HG03565 (cell line): Measurements from ENCODE around the gene DRAM1.
"Not testable (repeated sequence)": the region's sequence is repeated elsewhere in the genome, so short reads cannot be mapped to it uniquely, and the experiment has no call there.

Experiments used
- ATAC-seq: cut with Tn5 transposase; IDR thresholded peaks from one replicate; pipeline ENCODE4 v1.9.1; 2021; ENCODE audit warnings: mild to moderate bottlenecking, moderate library complexity; ENCODE audit not compliant: unreplicated experiment

Gene DRAM1, protein sequence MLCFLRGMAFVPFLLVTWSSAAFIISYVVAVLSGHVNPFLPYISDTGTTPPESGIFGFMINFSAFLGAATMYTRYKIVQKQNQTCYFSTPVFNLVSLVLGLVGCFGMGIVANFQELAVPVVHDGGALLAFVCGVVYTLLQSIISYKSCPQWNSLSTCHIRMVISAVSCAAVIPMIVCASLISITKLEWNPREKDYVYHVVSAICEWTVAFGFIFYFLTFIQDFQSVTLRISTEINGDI

DNA sequence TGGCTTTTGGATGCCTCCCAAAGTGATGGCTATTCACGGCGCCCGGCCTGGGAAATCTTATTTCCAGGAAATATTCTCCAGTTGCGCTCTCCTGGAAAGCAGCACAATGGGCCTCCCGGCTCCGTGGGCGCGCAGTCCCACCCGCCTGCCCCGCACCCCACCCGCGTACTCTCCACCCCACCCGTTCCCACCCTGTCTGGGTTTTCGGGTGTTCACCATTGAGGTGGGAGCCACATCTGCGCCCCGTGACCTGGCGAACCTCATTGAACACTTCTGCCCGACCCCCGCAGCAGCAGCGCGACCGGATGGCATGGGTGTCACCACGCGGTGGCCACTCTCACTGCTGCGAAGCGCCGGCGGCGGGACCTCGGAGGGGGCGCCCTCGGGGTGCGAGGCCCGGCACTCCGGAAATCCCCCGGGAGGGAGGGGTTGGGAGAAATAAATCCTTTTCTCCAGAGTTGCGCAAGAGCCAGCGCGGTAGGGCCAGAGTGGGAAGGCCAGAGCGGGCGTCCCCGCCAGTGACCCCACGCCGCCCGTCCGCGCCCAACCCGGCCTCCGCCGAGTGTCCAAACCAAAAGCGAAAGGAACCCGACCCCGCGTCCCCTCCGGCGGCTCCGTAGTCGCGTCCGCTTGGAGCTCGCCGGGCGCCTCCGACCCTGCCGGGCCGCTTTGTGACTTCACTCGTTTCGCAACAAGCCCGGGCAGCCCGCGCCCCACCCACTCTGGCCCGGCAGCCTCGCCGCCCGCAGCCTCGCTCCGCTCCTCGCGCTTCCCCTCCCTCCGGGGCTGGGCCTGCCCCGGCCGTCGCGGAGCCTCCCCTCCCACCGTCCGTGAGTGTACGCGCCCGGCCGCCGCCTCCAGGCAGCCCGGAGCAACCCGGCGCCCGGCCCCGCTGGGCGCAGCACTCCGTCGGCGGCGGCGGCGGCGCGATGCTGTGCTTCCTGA is at the start of gene DRAM1:
DRAM1 (plus strand) TSS at position 720 of the 945 bp plus-strand sequence; CDS start at position 930, 210 bp downstream.
- ATAC-seq: peak; percentile 81

DNA sequence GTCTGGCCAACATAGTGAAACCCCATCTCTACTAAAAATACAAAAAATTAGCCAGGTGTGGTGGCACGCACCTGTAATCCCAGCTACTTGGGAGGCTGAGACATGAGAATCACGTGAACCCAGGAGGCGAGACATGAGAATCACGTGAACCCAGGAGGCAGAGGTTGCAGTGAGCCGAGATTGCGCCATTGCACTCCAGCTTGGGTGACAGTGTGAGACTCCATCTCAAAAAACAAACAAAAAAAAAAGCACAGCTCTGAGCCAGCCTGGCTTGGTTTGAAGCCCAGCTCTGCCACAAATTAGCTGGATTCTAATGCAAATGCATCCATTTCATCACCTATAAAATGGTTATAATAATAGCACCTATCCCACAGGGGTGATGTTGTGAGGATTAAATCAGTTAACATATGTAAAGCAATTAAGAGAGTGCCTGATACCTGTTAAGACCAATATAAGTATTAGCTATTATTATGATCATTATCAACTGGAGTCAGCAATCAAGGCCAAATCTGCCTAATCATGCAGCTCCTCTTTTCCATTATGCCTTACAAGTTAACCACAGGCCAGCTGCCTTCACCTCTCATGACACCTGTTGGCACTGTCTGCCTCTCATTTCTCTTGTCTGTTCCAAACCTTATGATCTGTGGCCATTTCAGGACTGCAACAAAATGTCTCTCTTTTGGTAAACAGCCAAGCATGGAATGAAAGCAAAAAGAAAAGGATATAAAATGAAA is 48.8 kb upstream of the DRAM1 start:
- ATAC-seq: no peak

DNA sequence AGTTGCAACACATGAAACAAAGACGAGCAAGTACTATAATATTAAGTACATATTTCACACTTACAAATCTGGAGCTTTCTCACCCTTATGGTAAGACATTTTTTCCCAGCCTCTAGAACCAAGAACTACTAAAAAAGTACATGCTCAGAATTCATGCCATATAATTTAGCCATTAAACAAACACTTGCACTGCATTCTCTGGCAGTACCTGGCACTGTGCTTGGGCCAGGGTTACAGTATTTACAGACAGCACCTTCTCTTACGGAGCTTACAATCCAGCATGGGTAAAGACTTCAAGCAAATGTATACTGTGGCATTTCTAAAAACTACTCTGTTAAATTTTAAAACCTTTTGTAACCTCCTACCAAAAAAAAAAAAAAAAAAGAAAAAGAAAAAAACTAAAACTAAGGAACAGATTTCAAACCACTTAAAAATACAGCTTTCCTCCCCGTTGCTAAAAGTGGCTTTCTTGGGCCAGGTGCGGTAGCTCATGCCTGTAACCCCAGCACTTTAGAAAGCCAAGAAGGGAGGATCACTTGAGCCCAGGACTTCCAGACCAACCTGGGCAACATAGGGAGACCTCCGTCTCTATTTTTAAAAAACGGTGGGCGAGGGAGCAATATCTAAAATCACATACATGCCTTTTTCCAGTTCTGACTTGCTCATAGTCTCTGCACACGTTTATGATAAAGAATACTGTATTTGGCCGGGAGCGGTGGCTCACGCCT is 47.6 kb upstream of the DRAM1 start:
- no peak for ATAC-seq

DNA sequence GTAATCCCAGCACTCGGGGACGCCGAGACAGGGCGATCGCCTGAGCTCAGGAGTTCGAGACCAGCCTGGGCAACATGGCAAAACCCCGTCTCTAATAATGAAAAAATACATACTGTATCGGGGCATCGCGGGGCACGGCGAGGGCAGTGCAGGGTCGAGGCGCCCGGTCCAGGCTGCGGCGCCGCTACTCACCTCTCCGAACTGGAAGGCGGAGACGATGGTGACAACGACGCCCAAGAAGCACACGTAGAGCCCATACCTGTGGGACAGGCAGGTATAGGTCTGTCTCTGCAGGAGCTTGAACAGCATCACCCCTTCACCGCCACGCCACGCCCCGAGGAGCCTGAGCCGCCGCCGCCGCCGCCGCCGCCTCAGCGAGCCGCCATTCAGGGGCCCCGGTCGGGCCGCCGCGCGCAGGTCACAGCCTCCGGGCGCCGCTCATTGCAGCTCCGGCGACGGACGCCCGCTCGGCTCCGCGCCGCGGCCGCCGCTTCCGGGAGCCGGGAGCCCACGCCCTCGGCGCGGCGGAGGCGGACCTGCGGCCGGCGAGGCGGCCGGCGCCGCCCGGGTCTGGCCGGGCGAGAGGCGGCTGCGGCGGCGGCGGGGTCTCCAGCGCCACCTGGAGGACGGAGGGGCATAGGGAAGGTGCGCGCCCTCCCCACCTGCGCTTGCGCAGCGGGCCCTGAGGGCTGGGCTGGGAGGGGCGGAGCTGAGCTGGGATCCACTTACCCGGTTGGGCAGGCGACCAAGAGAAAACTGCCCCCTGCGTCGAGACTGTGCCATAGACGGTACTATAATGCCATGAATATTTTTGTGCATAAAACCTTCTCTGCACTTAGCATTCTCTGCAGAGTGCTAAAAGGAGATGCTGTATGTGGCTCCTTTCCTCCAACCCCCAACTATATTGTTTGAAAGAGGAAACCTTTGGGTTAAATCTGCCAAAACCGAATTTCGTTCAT is 46.7 kb upstream of the DRAM1 start, which contains the start of gene GNPTAB:
GNPTAB (minus strand) TSS at position 593 of the 959 bp plus-strand sequence; CDS start at position 309, 284 bp downstream.
- peak; percentile 85 for ATAC-seq

DNA sequence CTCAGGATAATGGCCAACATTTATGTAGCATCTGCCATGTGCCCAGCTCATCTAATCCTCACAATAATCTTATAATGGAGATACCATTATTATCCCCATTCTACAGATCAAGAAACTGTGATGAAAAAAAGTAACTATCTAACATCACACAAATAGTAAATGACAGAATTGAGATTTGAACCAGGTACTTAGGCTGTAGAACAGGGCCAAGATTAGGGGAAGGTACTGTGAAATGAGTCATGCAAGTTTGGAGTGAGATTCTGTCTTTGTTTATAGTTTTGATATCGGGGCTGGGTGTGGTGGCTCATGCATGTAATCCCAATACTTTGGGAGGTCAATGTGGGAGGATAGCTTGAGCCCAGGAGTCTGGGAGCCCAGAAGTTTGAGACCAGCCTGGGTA is 45.4 kb upstream of the DRAM1 start:
- ATAC-seq: no peak

DNA sequence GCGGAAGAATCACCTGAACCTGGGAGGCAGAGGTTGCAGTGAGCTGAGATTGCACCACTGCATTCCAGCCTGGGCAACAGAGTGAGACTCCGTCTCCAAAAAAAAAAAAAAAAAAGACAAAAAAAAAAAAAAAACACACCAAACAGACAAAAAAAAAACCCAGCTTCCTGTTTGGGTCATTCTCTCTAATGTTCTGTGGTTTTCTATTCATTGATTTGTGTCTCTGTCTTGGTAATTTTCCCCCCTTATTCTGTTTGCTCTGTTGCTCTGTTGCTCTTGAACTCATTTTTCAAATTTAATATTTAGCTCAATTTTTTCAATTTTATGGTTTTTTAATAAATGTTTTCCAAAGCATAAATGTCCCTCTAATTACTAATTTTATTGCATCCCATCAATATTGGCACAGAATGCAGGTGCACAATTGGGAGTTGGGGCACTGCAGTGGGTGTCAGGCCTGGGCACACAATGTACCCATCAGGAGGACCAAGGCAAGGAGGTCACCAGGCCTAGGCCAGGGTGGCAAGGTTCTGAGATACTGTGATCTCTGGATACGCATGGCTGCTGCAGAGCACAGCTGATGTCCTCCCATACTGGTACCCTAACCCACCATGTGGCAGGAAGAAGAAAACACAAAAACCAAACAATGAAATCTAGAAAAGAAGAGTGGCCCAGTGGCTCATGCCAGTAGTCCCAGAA is 38.6 kb upstream of the DRAM1 start:
- peak; percentile 42 for ATAC-seq

DNA sequence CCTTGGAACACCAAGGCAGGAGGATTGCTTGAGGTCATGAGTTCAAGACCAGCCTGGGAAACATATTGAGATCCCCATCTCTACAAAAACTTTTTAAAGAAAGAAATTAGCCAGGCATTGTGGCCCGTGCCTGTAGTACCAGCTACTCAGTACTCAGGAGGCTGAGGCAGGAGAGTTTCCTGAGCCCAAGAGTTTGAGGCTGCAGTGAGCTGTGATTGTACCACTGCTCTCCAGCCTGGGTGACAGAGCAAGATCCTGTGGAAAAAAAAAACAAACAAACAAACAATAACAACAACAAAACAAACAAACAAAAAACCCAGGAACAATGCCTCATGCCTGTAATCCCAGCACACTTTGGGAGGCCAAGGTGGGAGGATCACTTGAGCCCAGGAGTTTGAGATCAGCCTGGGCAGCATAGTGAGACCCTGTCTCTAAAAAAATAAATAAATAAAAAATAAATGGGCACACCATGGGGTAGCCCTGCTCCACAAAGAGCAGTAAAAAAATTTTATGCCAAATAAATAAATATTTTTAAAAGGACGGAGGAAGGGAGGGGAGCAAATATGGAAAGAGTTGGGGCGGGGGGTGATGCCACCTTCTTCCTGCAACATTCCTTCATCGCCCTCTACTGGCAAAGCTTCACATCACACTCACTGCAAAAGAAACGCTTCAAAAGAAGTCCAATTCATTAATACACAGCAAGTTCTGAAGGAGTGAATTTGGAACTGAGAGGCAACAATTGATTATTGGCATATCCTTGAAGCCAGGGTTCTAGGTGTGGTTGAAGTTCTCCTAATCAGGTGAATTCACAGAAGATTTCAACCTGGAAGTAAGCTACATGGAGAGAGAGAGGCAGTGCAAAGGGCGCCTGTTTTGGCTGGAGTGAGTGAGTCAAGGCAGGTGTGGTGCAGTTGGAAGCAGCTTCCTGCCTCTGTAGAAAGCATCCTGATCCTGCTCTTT is 37.8 kb upstream of the DRAM1 start:
- no peak for ATAC-seq

DNA sequence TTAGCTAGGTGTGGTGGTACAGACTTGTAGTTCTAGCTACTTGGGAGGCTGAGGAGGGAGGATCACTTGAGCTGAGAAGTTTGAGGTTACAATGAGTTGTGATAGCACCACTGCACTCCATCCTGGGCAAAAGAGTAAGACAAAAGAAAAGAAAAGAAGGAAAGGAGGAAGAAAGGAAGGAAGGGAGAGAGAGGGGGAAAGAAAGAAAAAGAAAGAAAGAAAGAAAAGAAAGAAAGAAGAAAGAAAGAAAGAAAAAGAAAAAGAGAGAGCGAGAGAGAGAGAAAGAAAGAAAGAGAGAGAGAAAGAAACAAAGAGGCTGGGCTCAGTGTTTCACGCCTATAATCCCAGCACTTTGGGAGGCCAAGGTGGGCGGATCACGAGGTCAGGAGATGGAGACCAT is 36.3 kb upstream of the DRAM1 start:
- no peak for ATAC-seq

DNA sequence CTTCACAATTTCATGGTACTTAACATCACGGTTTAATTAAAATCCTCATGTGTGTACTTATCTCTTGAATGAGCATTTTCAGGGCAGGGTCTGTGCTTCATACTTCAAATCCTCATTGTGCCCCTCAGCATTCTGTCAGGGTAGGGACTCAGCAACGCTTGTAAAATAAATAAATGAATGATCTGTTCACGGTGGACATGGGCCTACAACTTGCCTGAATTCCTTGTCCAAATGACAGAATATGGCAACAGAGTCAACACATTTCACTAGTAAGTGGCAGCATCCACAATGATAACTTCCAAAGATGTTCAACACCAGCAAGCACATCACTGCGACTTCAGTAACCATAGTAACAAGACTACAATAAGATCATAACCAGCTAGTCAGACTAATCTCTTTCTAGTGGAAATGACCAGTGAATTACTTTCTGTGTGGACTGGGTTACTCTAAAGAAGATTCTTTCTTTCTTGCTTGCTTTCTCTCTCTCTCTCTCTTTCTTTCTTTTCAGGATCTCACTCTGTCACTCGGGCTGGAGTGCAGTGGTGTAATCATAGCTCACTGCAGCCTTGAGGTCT is 32.2 kb upstream of the DRAM1 start:
- ATAC-seq: no peak

DNA sequence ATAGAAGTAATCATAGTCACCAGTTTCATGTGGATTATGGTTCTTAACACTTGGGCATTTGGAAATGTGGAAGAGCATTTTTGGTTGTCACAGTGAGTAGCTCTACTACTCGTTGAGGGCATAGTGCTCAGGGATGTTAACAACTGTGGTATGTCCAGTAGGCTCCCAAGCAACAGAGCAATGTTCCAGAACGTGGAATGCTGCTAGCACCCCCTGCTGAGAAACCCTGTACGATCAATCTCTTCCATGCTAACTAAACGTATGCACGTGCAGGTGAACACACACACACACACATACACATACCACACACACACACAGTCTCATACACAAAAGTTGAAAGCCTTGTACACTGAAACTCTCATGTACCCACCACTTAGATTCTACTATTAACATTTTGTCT is 30.1 kb upstream of the DRAM1 start:
- no peak for ATAC-seq

DNA sequence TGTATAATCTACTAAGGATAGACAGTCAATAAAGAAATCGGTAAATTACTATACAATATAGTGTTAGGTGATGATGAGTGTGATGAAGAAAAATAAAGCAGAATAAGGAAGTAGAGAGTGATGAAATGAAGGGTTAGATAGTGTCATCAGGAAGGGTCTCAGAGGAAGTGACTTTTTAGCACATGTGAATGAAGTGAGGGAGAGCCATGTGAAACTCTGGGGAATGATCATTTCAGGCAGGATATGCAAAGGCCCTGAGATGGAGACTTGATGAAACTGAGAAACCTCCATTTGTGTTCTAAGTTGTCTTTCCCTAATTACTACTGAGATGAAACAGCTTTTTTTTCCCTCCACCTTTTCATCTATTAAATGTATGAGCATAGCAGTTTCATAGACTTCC is 27.2 kb upstream of the DRAM1 start:
- ATAC-seq: peak; percentile 43

DNA sequence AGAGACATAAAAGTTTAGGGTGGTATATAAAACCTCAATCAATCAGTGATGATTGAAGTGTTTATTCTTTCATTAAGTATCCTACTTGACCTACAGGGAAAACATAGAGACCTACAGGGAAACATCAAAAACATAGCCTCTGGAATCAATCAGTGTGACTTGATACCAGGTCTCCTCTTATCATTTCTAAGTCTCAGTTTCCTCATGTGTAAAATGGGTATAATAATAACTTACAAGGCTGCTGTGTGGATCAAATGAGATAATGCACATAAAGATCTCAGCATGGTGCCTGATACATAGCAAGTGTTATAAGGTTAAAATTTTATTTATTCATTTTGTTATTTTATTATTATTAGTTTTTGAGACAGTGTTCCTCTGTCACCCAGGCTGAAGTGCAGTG is 24.4 kb upstream of the DRAM1 start:
- no peak for ATAC-seq

DNA sequence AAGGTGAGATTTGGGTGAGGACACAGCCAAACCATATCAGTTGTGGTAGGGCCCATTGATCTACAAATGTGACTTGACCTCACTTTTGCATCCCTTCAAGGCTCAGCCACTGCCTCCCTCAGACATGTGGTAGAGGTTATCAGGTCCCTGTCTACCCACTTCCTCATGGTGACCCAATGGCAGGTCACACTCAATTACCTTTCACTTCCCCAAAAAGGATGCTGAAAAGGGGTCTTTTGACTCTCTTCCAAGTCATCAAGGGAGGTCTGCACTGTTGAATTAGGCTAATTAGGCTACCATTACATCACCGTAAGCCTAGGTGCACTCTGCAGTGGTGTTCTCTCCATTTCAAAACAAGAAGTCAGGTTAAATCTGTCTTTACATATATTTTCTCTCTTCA is 22.6 kb upstream of the DRAM1 start:
- ATAC-seq: no peak

DNA sequence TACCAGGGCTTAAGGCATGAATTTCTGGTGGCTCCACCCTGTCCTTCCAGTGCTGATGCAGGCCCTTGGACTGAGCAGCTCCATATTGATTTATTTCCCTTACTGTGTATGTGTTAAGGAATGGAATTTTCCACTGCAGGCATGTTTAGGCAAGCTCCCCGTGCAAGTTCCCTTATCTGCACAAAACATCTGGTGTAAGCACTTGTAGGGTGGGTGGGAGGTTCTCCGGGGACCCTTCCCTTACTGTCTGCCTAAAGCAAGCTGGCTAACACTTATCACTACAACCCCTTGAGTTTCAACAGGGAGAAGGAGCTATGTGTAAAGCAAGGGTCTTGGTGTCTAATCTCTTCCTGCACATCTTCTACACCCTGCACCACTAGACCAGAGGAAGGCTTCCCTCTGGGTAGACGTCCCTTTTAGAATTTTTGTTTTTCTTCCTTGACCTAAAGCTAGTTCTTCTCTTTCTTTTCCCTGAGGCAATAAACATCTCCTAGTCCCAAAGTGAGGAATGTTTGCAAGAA is 22.0 kb upstream of the DRAM1 start:
- no peak for ATAC-seq

DNA sequence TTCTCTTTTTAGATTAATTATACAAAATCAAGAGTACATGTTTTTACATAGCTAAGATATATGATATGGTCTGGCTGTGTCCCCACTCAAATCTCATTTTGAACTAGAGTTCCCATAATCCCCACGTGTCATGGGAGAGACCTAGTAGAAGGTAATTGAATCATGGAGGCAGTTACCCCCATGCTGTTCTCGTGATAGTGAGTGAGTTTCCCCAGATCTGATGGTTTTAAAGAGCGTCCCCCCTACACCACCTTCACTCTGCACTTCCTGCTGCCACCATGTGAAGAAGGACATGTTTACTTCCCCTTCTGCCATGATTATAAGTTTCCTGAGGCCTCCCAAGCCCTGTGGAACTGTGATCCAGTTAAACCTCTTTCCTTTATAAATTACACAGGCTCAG is 21.4 kb upstream of the DRAM1 start:
- no peak for ATAC-seq

DNA sequence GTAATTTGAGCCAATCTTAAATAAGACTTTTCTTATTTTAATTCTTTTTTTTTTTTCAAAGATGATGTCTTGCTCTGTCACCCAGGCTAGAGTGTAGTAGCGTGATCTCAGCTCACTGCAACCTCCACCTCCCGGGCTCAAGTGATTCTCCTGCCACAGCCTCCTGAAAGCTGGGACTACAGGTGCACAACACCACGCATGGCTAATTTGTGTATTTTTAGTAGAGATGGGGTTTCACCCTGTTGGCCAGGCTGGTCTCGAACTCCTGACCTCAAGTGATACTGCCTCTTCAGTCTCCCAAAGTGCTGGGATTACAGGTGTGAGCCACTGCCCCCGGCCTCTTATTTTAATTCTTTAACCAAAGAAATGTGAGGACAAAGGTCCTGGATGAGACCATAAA is 20.8 kb upstream of the DRAM1 start:
- ATAC-seq: not testable (repeated sequence)

DNA sequence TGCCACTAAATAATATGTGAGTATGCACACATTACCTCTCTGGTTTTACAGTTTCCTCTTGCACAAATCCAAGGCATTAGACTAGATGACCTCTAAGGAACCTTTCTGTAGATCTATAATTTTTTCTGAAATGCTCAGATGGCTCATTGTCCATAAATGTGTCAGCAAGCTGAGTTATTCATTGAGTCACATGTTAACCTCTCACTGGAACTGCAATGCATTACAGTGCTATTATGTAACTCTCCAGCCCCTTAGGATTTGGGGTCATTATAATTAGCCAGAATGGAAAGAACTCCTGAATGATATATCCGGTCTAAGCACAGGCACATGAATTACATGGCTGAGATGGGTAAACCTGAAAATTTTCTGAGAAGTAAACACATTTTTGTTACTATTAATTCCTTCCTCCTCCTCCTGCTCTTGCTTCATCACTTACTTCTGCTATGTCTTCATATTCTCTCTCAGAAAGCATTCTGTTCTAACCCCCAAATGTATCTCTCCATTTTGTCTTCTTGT is 20.3 kb upstream of the DRAM1 start:
- ATAC-seq: peak; percentile 31
